ENCODE results near the gene USP22. TPM values are rescaled to one million over a fixed set of nuclear protein-coding genes. Genes with fewer than 3 reads are reported as not detected.

The USP22 gene
- total and polyA plus RNA-seq, 2 donors (not counting 3 experiments of a cell fraction or from before 2014, with no cell fraction given) = 204 to 260 TPM

GRCh38 chr17:20992987-20993862 lies 49.6 kb downstream of the USP22 start:
- Histone ChIP-seq H3K27ac (ENCODE audit: insufficient read depth, low read depth, low read length) (no peak overlapping the region), H3K4me1 (ENCODE audit: control insufficient read depth, extremely low read depth, insufficient read depth, low read length) (no peaks in the 10 kb centered on the region), H3K9me1 (replicated peaks; ENCODE audit: control insufficient read depth, extremely low read depth, insufficient read depth, low read length) (no peaks in the 10 kb centered on the region), H3K36me3 (ENCODE audit: control insufficient read depth in 2 of 2, extremely low read depth in 1 of 2, insufficient read depth in 2 of 2, low read length in 2 of 2) (no peaks in the 10 kb centered on the region), H3K9ac (replicated peaks; ENCODE audit: extremely low read depth, insufficient read depth, low read length) (no peak overlapping the region), H3K9me3 (replicated peaks; ENCODE audit: control insufficient read depth, insufficient read depth, low read length) (no peaks in the 10 kb centered on the region), H3K4me3 (replicated peaks in 1 of 3; ENCODE audit: insufficient read depth in 1 of 3, low read depth in 1 of 3, low read length in 3 of 3) (no peak overlapping the region), H2AFZ (ENCODE audit: low read depth, low read length) (no peak overlapping the region), H4K20me1 (replicated peaks; ENCODE audit: control insufficient read depth, extremely low read depth, insufficient read depth, low read length) (no peaks in the 10 kb centered on the region), H3K4me2 (ENCODE audit: insufficient read depth, low read length) (no peak overlapping the region), H3K27me3 (ENCODE audit: control insufficient read depth in 2 of 2, insufficient read depth in 2 of 2, low read length in 2 of 2) (no peaks in the 10 kb centered on the region), H3K79me2 (ENCODE audit: control insufficient read depth, insufficient read depth, low read length) (no peaks in the 10 kb centered on the region)
- dilution Hi-C loops (cut with MboI; ENCODE audit: extremely low pct_ligation_motif_present, low sequenced_read_pairs) (no loop called here), intact Hi-C loops (cut with micrococcal nuclease) (loop anchor here (1.0 to 5.0 kb wide), 4 partner anchors 56 to 192 kb away; no protein-coding TSS in a partner anchor)
- no TSS peak for BruUV-seq (replicated peaks)
- CTCF ChIA-PET = interaction anchor here (0.6 to 5.8 kb wide), 32 partner anchors 8 to 767 kb away, joined by 3 to 157 read pairs (median 4); partner anchors contain the start of gene USP22
- TF ChIP-seq CTCF (IDR thresholded peaks at IDR 0.05; ENCODE audit: extremely low read depth in 1 of 2, insufficient read depth in 1 of 2, low read depth in 1 of 2, low read length in 2 of 2) (peak; percentile 95 to 96), FOS (IDR thresholded peaks at IDR 0.05; ENCODE audit: borderline replicate concordance, insufficient read depth, low read length) (no peak)
- FAIRE-seq (peak; percentile 90), DNase-seq (ENCODE audit: low read depth, low spot score) (peak; percentile 87)
- POLR2A ChIA-PET = no interaction called here

- no TSS peak for BruUV-seq (replicated peaks)
- no peaks in the 10 kb centered on the region for H3K27me3 ChIP-seq (ENCODE audit: control insufficient read depth in 2 of 2, insufficient read depth in 2 of 2, low read length in 2 of 2)
- no peak for FAIRE-seq
- no peaks in the 10 kb centered on the region for H3K4me1 ChIP-seq (ENCODE audit: control insufficient read depth, extremely low read depth, insufficient read depth, low read length)
- no peak overlapping the region for H3K4me3 ChIP-seq (replicated peaks in 1 of 3; ENCODE audit: insufficient read depth in 1 of 3, low read depth in 1 of 3, low read length in 3 of 3)
- no peak overlapping the region for H3K4me2 ChIP-seq (ENCODE audit: insufficient read depth, low read length)
- no peak for DNase-seq (ENCODE audit: low read depth, low spot score)
- H3K36me3 ChIP-seq (ENCODE audit: control insufficient read depth in 2 of 2, extremely low read depth in 1 of 2, insufficient read depth in 2 of 2, low read length in 2 of 2) = no peaks in the 10 kb centered on the region
- TF ChIP-seq POLR2A (IDR thresholded peaks at IDR 0.05; ENCODE audit: low read depth, low read length) (no peak), CTCF (IDR thresholded peaks at IDR 0.05; ENCODE audit: extremely low read depth in 1 of 2, insufficient read depth in 1 of 2, low read depth in 1 of 2, low read length in 2 of 2) (no peak), MYC (IDR thresholded peaks at IDR 0.05; ENCODE audit: low read depth, low read length) (no peak), MAX (IDR thresholded peaks at IDR 0.05; ENCODE audit: insufficient read depth, insufficient read length) (no peak), POLR2AphosphoS5 (IDR thresholded peaks at IDR 0.05; ENCODE audit: insufficient read depth, low read depth, low read length) (no peak), JUN (IDR thresholded peaks at IDR 0.05; ENCODE audit: borderline replicate concordance, insufficient read depth, insufficient read length, low read depth) (no peak), FOS (IDR thresholded peaks at IDR 0.05; ENCODE audit: borderline replicate concordance, insufficient read depth, low read length) (no peak), EZH2 (IDR thresholded peaks at IDR 0.05; ENCODE audit: borderline replicate concordance, low read depth, low read length, severe bottlenecking) (no peak), GATA2 (IDR thresholded peaks at IDR 0.05; ENCODE audit: insufficient read depth, insufficient read length, low read depth, low read length) (no peak)
- H3K9ac ChIP-seq (replicated peaks; ENCODE audit: extremely low read depth, insufficient read depth, low read length) = no peak overlapping the region
- H3K9me1 ChIP-seq (replicated peaks; ENCODE audit: control insufficient read depth, extremely low read depth, insufficient read depth, low read length) = no peaks in the 10 kb centered on the region
- no peaks in the 10 kb centered on the region for H4K20me1 ChIP-seq (replicated peaks; ENCODE audit: control insufficient read depth, extremely low read depth, insufficient read depth, low read length)
- no peaks in the 10 kb centered on the region for H3K79me2 ChIP-seq (ENCODE audit: control insufficient read depth, insufficient read depth, low read length)
- no peaks in the 10 kb centered on the region for H3K9me3 ChIP-seq (replicated peaks; ENCODE audit: control insufficient read depth, insufficient read depth, low read length)
- intact Hi-C loops (cut with micrococcal nuclease) = loop anchor here (2.0 to 5.0 kb wide), 2 partner anchors 55 to 84 kb away; no protein-coding TSS in a partner anchor
- ChIA-PET CTCF (interaction anchor here (0.6 to 5.8 kb wide), 18 partner anchors 9 to 766 kb away, joined by 3 to 157 read pairs (median 4); no protein-coding TSS in a partner anchor), POLR2A (no interaction called here)
- H2AFZ ChIP-seq (ENCODE audit: low read depth, low read length) = no peak overlapping the region
- dilution Hi-C loops (cut with MboI; ENCODE audit: extremely low pct_ligation_motif_present, low sequenced_read_pairs) = no loop called here
- H3K27ac ChIP-seq (ENCODE audit: insufficient read depth, low read depth, low read length) = no peak overlapping the region
These were observed 50.4 kb downstream of the USP22 start for GRCh38 chr17:20992416-20992815.
